ENCODE measurements around the gene LRRFIP2.

- TF ChIP-seq, protein P1, sequence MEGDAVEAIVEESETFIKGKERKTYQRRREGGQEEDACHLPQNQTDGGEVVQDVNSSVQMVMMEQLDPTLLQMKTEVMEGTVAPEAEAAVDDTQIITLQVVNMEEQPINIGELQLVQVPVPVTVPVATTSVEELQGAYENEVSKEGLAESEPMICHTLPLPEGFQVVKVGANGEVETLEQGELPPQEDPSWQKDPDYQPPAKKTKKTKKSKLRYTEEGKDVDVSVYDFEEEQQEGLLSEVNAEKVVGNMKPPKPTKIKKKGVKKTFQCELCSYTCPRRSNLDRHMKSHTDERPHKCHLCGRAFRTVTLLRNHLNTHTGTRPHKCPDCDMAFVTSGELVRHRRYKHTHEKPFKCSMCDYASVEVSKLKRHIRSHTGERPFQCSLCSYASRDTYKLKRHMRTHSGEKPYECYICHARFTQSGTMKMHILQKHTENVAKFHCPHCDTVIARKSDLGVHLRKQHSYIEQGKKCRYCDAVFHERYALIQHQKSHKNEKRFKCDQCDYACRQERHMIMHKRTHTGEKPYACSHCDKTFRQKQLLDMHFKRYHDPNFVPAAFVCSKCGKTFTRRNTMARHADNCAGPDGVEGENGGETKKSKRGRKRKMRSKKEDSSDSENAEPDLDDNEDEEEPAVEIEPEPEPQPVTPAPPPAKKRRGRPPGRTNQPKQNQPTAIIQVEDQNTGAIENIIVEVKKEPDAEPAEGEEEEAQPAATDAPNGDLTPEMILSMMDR (conservative IDR thresholded peaks at IDR 0.05 in 1 of 2, IDR thresholded peaks at IDR 0.05 in 1 of 2; ENCODE audit: extremely low read depth in 1 of 2, insufficient read depth in 1 of 2, low read depth in 1 of 2, low read length in 2 of 2) = no peak
- no peak for TF ChIP-seq EZH2 (IDR thresholded peaks at IDR 0.05; ENCODE audit: borderline replicate concordance, low read length)
Measured at GRCh38 chr3:37082317-37082716, 92.1 kb downstream of the LRRFIP2 start.

Data from mammary epithelial cell (primary cell).